ENCODE measurements around the gene ASB9. TPM values are rescaled to one million over a fixed set of nuclear protein-coding genes. Genes with fewer than 3 reads are reported as not detected.
"Not testable (repeated sequence)": the region's sequence is repeated elsewhere in the genome, so short reads cannot be mapped to it uniquely, and the experiment has no call there.

ASB9 gene
- total RNA-seq, 1 donor from 2014 or later, result not detected

DNA sequence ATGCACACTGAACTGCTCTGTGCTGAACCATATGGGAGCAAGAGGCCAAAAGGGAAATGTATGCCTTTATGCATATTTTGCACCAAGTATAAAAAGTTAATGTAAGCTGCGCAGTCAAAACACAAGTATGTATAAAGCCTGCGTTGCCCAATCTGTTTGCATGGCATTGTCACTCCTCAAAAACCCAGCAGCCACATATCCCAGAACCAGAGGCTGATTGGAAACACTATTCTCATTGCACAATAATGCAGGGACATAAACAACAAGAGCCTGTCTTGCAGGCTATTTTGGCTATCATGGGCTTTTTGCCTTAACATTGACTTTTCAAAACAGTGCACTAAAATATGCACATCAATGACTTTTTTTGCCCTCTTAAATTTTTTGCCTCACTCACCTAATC, 5.1 kb upstream of the ASB9 start:
- DNase-seq (ENCODE audit: extremely low spot score, unreplicated experiment), result no peak
- peaks cover 1% of the 10 kb centered on the region for H3K4me1 Mint-ChIP-seq (ENCODE audit: unreplicated experiment)
- H3K4me3 Mint-ChIP-seq (ENCODE audit: unreplicated experiment), result no peak overlapping the region
- TF ChIP-seq, protein P1, sequence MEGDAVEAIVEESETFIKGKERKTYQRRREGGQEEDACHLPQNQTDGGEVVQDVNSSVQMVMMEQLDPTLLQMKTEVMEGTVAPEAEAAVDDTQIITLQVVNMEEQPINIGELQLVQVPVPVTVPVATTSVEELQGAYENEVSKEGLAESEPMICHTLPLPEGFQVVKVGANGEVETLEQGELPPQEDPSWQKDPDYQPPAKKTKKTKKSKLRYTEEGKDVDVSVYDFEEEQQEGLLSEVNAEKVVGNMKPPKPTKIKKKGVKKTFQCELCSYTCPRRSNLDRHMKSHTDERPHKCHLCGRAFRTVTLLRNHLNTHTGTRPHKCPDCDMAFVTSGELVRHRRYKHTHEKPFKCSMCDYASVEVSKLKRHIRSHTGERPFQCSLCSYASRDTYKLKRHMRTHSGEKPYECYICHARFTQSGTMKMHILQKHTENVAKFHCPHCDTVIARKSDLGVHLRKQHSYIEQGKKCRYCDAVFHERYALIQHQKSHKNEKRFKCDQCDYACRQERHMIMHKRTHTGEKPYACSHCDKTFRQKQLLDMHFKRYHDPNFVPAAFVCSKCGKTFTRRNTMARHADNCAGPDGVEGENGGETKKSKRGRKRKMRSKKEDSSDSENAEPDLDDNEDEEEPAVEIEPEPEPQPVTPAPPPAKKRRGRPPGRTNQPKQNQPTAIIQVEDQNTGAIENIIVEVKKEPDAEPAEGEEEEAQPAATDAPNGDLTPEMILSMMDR (IDR thresholded peaks at IDR 0.05), result no peak
- peaks cover under 1% of the 10 kb centered on the region for H3K27me3 Mint-ChIP-seq (ENCODE audit: unreplicated experiment)
- H3K9me3 Mint-ChIP-seq (ENCODE audit: unreplicated experiment), result no peaks in the 10 kb centered on the region
- H3K36me3 Mint-ChIP-seq (ENCODE audit: unreplicated experiment), result no peaks in the 10 kb centered on the region
- no peak overlapping the region for H3K27ac Mint-ChIP-seq (ENCODE audit: unreplicated experiment)

DNA sequence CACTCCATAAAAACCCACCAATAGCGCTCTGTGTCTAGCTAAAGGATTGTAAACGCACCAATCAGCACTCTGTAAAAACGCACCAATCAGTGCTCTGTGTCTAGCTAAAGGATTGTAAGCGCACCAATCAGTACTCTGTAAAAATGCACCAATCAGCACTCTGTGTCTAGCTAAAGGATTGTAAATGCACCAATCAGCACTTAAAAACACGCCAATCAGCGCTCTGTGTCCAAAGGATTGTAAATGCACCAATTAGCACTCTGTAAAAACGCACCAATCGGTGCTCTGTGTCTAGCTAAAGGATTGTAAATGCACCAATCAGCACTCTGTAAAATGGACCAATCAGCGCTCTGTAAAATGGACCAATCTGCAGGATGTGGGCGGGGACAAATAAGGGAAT, 3.4 kb upstream of the ASB9 start:
- not testable (repeated sequence) for H3K36me3 Mint-ChIP-seq (ENCODE audit: unreplicated experiment); H3K9me3 Mint-ChIP-seq (ENCODE audit: unreplicated experiment); H3K4me1 Mint-ChIP-seq (ENCODE audit: unreplicated experiment)

DNA sequence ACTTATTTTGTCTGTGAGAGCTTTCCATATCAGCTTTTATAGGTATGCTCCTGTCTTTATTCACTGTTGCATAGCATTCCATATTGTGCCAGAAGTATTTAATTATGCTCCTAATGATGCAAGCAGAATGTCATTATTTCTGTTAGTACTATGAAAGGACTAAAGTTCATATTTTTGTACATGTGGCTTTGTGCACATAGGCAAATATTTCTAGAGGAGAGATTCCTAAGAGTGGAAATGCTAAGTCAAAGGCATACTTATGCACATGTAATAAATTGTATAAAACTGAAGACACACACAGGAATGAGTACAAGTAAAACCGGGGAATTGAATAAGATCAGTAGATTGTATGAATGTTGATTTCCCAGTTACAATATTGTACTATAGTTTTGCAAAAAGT, 1.9 kb upstream of the ASB9 start:
- Mint-ChIP-seq H3K9me3 (ENCODE audit: unreplicated experiment) (no peaks in the 10 kb centered on the region), H3K4me1 (ENCODE audit: unreplicated experiment) (peaks cover 4% of the 10 kb centered on the region), H3K27me3 (ENCODE audit: unreplicated experiment) (no peaks in the 10 kb centered on the region), H3K27ac (ENCODE audit: unreplicated experiment) (no peak overlapping the region), H3K36me3 (ENCODE audit: unreplicated experiment) (no peaks in the 10 kb centered on the region), H3K4me3 (ENCODE audit: unreplicated experiment) (no peak overlapping the region)
- DNase-seq (ENCODE audit: extremely low spot score, unreplicated experiment), result no peak
- TF ChIP-seq, protein P1 (IDR thresholded peaks at IDR 0.05), result no peak

More for the DNA sequence above, 3.4 kb upstream of the ASB9 start:
- not testable (repeated sequence) for H3K4me3 Mint-ChIP-seq (ENCODE audit: unreplicated experiment); DNase-seq (ENCODE audit: extremely low spot score, unreplicated experiment); H3K27ac Mint-ChIP-seq (ENCODE audit: unreplicated experiment); H3K27me3 Mint-ChIP-seq (ENCODE audit: unreplicated experiment)

DNA sequence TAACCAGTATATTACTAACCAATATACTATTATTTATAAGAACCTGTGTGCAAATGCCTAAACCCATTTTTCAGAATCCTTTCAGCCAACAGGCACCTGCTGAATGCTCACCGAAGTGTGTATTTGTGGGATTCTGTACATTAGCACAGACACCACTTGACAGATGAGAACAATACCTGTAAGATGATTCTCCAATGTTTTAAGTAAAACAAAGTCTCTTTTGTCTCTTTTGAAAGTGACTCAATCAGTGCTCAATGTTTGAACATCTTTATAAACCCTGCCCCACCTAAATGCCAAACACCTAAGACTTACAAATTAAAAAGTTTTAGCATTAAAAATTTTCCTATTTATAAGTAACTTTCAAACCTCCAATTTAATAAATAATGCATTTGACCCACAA, 763 bp downstream of the ASB9 start:
- peaks cover 4% of the 10 kb centered on the region for H3K4me1 Mint-ChIP-seq (ENCODE audit: unreplicated experiment)
- no peaks in the 10 kb centered on the region for H3K9me3 Mint-ChIP-seq (ENCODE audit: unreplicated experiment)
- no peak overlapping the region for H3K4me3 Mint-ChIP-seq (ENCODE audit: unreplicated experiment)
- H3K36me3 Mint-ChIP-seq (ENCODE audit: unreplicated experiment), result no peaks in the 10 kb centered on the region
- no peak for DNase-seq (ENCODE audit: extremely low spot score, unreplicated experiment)
- H3K27ac Mint-ChIP-seq (ENCODE audit: unreplicated experiment), result no peak overlapping the region
- H3K27me3 Mint-ChIP-seq (ENCODE audit: unreplicated experiment), result no peaks in the 10 kb centered on the region
- TF ChIP-seq, protein P1 (IDR thresholded peaks at IDR 0.05), result no peak

DNA sequence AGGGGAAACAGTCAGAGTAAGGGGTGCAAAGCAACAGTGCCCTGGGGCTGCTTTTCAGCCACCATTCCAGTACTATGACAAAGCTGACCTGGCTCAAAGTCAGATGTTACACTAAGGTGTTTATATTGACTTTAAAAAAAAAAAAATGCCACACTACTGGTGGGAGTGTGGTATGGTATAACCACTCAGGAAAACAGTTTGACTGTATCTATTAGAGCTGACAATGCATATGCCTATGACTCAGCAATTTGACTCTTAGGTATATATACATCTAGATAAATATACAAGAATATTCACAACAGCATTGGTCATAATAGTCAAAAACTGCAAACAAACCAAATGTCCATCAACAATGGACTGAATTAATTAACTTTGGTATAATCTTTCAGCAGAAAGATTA, 15.0 kb downstream of the ASB9 start:
- TF ChIP-seq, protein P1 (IDR thresholded peaks at IDR 0.05), result no peak
- Mint-ChIP-seq H3K4me1 (ENCODE audit: unreplicated experiment) (no peaks in the 10 kb centered on the region), H3K27me3 (ENCODE audit: unreplicated experiment) (no peaks in the 10 kb centered on the region), H3K27ac (ENCODE audit: unreplicated experiment) (no peak overlapping the region), H3K36me3 (ENCODE audit: unreplicated experiment) (no peaks in the 10 kb centered on the region), H3K9me3 (ENCODE audit: unreplicated experiment) (no peaks in the 10 kb centered on the region), H3K4me3 (ENCODE audit: unreplicated experiment) (no peak overlapping the region)
- DNase-seq (ENCODE audit: extremely low spot score, unreplicated experiment), result no peak

DNA sequence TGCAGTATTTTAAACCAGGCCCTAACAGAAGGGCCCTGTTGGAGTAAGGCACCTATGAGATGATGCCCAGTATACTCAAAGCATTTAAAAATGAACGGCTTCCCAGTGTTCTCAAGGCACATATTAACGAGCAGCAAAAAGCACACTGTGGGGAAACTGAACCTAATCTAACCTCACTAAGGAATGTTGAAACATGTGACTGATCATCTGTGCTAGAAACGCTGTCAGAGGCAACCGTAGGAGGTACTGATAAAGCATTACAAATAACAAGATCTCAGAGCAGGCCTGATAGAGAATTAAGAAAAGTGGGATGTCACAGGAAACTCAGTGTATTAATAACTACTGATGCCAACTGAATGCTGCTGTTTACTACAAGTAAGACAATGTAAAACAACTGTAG, 24.0 kb downstream of the ASB9 start:
- Mint-ChIP-seq H3K4me1 (ENCODE audit: unreplicated experiment) (no peaks in the 10 kb centered on the region), H3K27ac (ENCODE audit: unreplicated experiment) (no peak overlapping the region), H3K36me3 (ENCODE audit: unreplicated experiment) (no peaks in the 10 kb centered on the region), H3K9me3 (ENCODE audit: unreplicated experiment) (no peaks in the 10 kb centered on the region), H3K27me3 (ENCODE audit: unreplicated experiment) (peaks cover 6% of the 10 kb centered on the region), H3K4me3 (ENCODE audit: unreplicated experiment) (no peak overlapping the region)
- TF ChIP-seq, protein P1 (IDR thresholded peaks at IDR 0.05), result no peak
- no peak for DNase-seq (ENCODE audit: extremely low spot score, unreplicated experiment)

Data from osteocyte (in vitro differentiated cells).